OCI-LY7 (cell line): ENCODE measurements around the gene AGR3. TPM values are rescaled to one million over a fixed set of nuclear protein-coding genes. Genes with fewer than 3 reads are reported as not detected.

Experiments used
- BruUV-seq: library from RNA; stranded (reverse); fragments of 400-500 nt; replicated peaks from 2 replicates; lab custom pipeline; 2021; lab: Mats Ljungman, UMichigan
- CTCF ChIA-PET: fragments of 300-600 bp; sonication (Branson Sonifier 250); formaldehyde crosslinking; loops from one replicate; lab custom pipeline; 2022; ENCODE audit warnings: antibody characterized with exemption; ENCODE audit not compliant: unreplicated experiment; lab: Charles Lee
- POLR2A ChIA-PET: fragments of 300-600 bp; sonication (Branson Sonifier 250); formaldehyde crosslinking; loops from one replicate; lab custom pipeline; 2022; ENCODE audit warnings: antibody characterized with exemption; lab: Charles Lee
- DNase-seq: peaks from one replicate; pipeline ENCODE4 v3.0.0-alpha.2; 2015; ENCODE audit warnings: low spot score
- H2AFZ ChIP-seq: fragments of 200-600 bp; sonication (generic), shearing (Covaris generic); 2 replicates; pipeline ENCODE4 v1.6.1; 2014; ENCODE audit warnings: mild to moderate bottlenecking, antibody characterized with exemption, low read length, moderate library complexity
- H3K27ac ChIP-seq: fragments of 200-600 bp; sonication (generic); 2 replicates; pipeline ENCODE4 v1.5.1; 2014; ENCODE audit warnings: mixed run types, low read depth, mild to moderate bottlenecking, moderate library complexity, low read length, inconsistent platforms; ENCODE audit not compliant: poor library complexity, severe bottlenecking
- H3K36me3 ChIP-seq: fragments of 200-600 bp; sonication (generic); 2 replicates; pipeline ENCODE4 v1.6.1; 2014; ENCODE audit warnings: mild to moderate bottlenecking, antibody characterized with exemption, low read length, moderate library complexity, mixed read lengths; ENCODE audit not compliant: insufficient read depth
- H3K4me1 ChIP-seq: fragments of 200-600 bp; sonication (generic); 2 replicates; pipeline ENCODE4 v1.5.1; 2014; ENCODE audit warnings: mild to moderate bottlenecking, low read length; ENCODE audit not compliant: insufficient read depth, poor library complexity, severe bottlenecking
- H3K4me2 ChIP-seq: fragments of 200-600 bp; sonication (generic); 2 replicates; pipeline ENCODE4 v1.6.1; 2014; ENCODE audit warnings: mild to moderate bottlenecking, low read length
- H3K4me3 ChIP-seq: fragments of 200-600 bp; sonication (generic); 2 replicates; pipeline ENCODE4 v1.5.1; 2014; ENCODE audit warnings: mild to moderate bottlenecking, low read depth, low read length; ENCODE audit not compliant: poor library complexity, severe bottlenecking
- H3K79me2 ChIP-seq: fragments of 200-600 bp; sonication (generic); 2 replicates; pipeline ENCODE4 v1.6.1; 2016; ENCODE audit warnings: low read depth, mild to moderate bottlenecking, low read length, moderate library complexity, mixed read lengths; ENCODE audit not compliant: insufficient read depth
- H3K9me2 ChIP-seq: fragments of 200-600 bp; sonication (generic); 2 replicates; pipeline ENCODE4 v1.6.1; 2016; ENCODE audit warnings: mild to moderate bottlenecking, low read length, mixed read lengths; ENCODE audit not compliant: insufficient read depth
- H3K9me3 ChIP-seq: fragments of 200-600 bp; sonication (generic); 2 replicates; pipeline ENCODE4 v1.6.1; 2014; ENCODE audit warnings: mild to moderate bottlenecking, mixed run types, low read length, mixed read lengths
- H4K20me1 ChIP-seq: fragments of 200-600 bp; sonication (generic); 2 replicates; pipeline ENCODE4 v1.6.1; 2014; ENCODE audit warnings: mild to moderate bottlenecking, antibody characterized with exemption, low read length, moderate library complexity, mixed read lengths; ENCODE audit not compliant: insufficient read depth
- CTCF ChIP-seq: fragments of 200-600 bp; sonication (generic); conservative IDR thresholded peaks from 2 replicates; pipeline ENCODE4 v1.5.1; 2014; ENCODE audit warnings: mild to moderate bottlenecking, antibody characterized with exemption, low read length, moderate library complexity, mixed read lengths
- EZH2phosphoT487 ChIP-seq: fragments of 200-600 bp; sonication (generic); IDR thresholded peaks from 2 replicates; pipeline ENCODE4 v1.6.1; 2018; ENCODE audit warnings: low read depth, borderline replicate concordance, mild to moderate bottlenecking, mixed run types, antibody characterized with exemption, low read length, moderate library complexity, mixed read lengths
- intact Hi-C: fragments of 100-400 bp; cut with micrococcal nuclease; formaldehyde crosslinking; loops from one replicate; pipeline ENCODE4 v1.10.0; 2022; ENCODE audit not compliant: unreplicated experiment
- total RNA-seq, 2 experiments: library from RNA; depleted of rRNA in 1 of 2; stranded (reverse); fragments of >200 nt in 1 of 2; shearing (Covaris generic) in 1 of 2; gene quantifications; 2 replicates each; pipeline ENCODE4 v1.2.3, GENCODE V29; 2014 to 2022

AGR3 gene
- total RNA-seq, 2 experiments from 2014 or later, result not detected

- ChIA-PET POLR2A (no interaction called here), CTCF (no interaction called here)
- Histone ChIP-seq H3K27ac (no peak overlapping the region), H2AFZ (no peak overlapping the region), H3K4me3 (no peak overlapping the region), H4K20me1 (no peaks in the 10 kb centered on the region), H3K9me2 (no peaks in the 10 kb centered on the region), H3K36me3 (no peaks in the 10 kb centered on the region), H3K9me3 (no peaks in the 10 kb centered on the region), H3K79me2 (no peaks in the 10 kb centered on the region), H3K4me2 (no peak overlapping the region), H3K4me1 (no peaks in the 10 kb centered on the region)
- intact Hi-C loops, result no loop called here
- no peak for DNase-seq
- no TSS peak for BruUV-seq
- TF ChIP-seq CTCF (no peak), EZH2phosphoT487 (no peak)
Measured at GRCh38 chr7:16838386-16838785, 43.4 kb downstream of the AGR3 start.

- Histone ChIP-seq H3K27ac (no peak overlapping the region), H3K4me2 (no peak overlapping the region), H3K79me2 (no peaks in the 10 kb centered on the region), H3K36me3 (no peaks in the 10 kb centered on the region), H3K9me2 (no peaks in the 10 kb centered on the region), H3K9me3 (no peaks in the 10 kb centered on the region), H2AFZ (no peak overlapping the region), H3K4me1 (no peaks in the 10 kb centered on the region), H3K4me3 (no peak overlapping the region), H4K20me1 (no peaks in the 10 kb centered on the region)
- ChIA-PET POLR2A (interaction anchor here (0.6 kb wide), 1 partner anchor 323 kb away, joined by 3 read pairs; no protein-coding TSS in a partner anchor), CTCF (no interaction called here)
- no peak for DNase-seq
- TF ChIP-seq CTCF (no peak), EZH2phosphoT487 (no peak)
- intact Hi-C loops, result no loop called here
- no TSS peak for BruUV-seq
Measured at GRCh38 chr7:16836481-16836880, 45.3 kb downstream of the AGR3 start.

- CTCF ChIA-PET, result no interaction called here
- H3K4me2 ChIP-seq, result no peak overlapping the region
- no peak overlapping the region for H2AFZ ChIP-seq
- no peak overlapping the region for H3K27ac ChIP-seq
- POLR2A ChIA-PET, result no interaction called here
- no peaks in the 10 kb centered on the region for H3K4me1 ChIP-seq
- no peak for DNase-seq
- H4K20me1 ChIP-seq, result no peaks in the 10 kb centered on the region
- H3K79me2 ChIP-seq, result no peaks in the 10 kb centered on the region
- no peaks in the 10 kb centered on the region for H3K36me3 ChIP-seq
- H3K4me3 ChIP-seq, result no peak overlapping the region
- no TSS peak for BruUV-seq
- no peaks in the 10 kb centered on the region for H3K9me3 ChIP-seq
- intact Hi-C loops, result no loop called here
- no peaks in the 10 kb centered on the region for H3K9me2 ChIP-seq
- TF ChIP-seq EZH2phosphoT487 (no peak), CTCF (no peak)
Measured at GRCh38 chr7:16833373-16833772, 48.4 kb downstream of the AGR3 start.
